SK-N-SH (cell line): Measurements from ENCODE around the gene EPHX1.
A peak's percentile ranks its signal among the peaks of the same experiment; 100 is the strongest.

Experiments
- CTCF ChIP-seq: fragments of 200-600 bp; sonication (generic); IDR thresholded peaks from 2 replicates; pipeline ENCODE4 v1.6.1; 2017; ENCODE audit warnings: antibody characterized with exemption, mild to moderate bottlenecking, moderate library complexity
- POLR2AphosphoS5 ChIP-seq: IDR thresholded peaks from 2 replicates; pipeline ENCODE4 v1.6.1; 2012; ENCODE audit warnings: low read depth, low read length
- RCOR1 ChIP-seq: fragments of 150-350 bp; IDR thresholded peaks from 2 replicates; pipeline ENCODE4 v1.6.1; 2017; ENCODE audit warnings: antibody characterized with exemption, low read length
- SIN3A ChIP-seq: IDR thresholded peaks from 2 replicates; pipeline ENCODE4 v1.6.1; 2012; ENCODE audit warnings: low read depth, mild to moderate bottlenecking, low read length, moderate library complexity, borderline replicate concordance

- TF ChIP-seq RCOR1 (0 out of 2 replicates have a peak, but pooled peaks have one; percentile 5), CTCF (no peak), SIN3A (no peak), POLR2AphosphoS5 (no peak)
Measured at GRCh38 chr1:225880222-225880588, 70.3 kb downstream of the EPHX1 start.
